ENCODE measurements around the gene TENM4. TPM values are rescaled to one million over a fixed set of nuclear protein-coding genes. Genes with fewer than 3 reads are reported as not detected.

TENM4 gene
- 1.6 and 5.8 TPM in 2 replicates for total RNA-seq

DNA sequence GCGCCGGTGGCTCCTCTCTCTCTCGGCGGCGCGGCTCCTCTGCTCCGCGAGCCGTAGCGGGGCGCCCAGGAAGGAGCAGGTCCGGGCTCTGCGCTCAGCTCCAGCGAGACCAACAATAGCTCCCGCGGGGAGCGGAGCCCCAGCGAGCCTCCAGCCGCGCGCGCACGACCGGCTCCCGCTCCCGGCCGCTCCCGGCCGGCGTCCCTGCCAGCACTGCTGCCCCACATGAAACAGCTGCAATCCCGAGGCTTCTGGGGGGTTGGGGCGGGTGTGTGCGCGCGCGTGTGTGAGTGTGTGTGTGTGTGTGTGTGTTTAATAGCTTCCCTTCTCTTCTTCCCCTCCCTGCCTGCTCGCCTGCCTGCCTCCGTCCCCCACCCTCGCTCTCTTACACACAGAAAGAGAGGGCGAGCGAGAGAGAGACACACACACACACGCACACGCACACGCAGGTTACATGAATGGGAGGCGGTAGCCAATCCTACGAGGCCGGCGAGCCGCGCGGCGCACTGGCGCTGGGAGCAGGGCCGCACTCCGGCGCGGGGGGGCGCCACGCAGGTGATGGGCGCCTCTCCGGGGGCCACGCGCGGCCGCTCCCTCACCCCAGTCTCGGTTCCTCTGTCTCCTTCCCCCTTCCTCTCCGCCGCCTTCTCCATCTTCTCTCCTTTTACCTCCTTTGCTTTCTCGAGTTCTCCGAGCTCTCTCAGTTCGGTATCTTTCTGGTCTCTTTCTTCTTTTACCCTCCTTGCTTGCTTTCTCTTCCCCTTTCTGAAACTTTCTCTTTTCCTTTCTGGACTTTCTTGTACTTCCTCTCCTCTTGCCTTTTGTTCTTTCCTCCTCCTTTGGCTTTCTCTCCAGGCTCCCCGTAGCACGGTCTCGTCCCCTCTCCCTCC lies at the start of gene TENM4:
Gene TENM4, minus strand, starts transcription at position 460 of the 890 bp plus-strand sequence. CDS start 371,086 bp downstream, outside the sequence.

